Fibroblast of lung (primary cell): ENCODE data around the gene RSF1. TPM values are rescaled to one million over a fixed set of nuclear protein-coding genes. Genes with fewer than 3 reads are reported as not detected.
A peak's percentile ranks its signal among the peaks of the same experiment; 100 is the strongest.

Experiments used
- DNase-seq, 2 donors: peaks; one replicate each; pipeline versions ENCODE4 v3.0.0 to v3.0.0-alpha.2; 2010; ENCODE audit warnings: low read depth in 2 of 2
- H2AFZ ChIP-seq: 2 replicates; pipeline ENCODE4 v1.5.1; 2012; ENCODE audit warnings: low read length, control low read depth, inconsistent platforms
- H3K27ac ChIP-seq: 2 replicates; pipeline ENCODE4 v1.5.1; 2011; ENCODE audit warnings: low read length, control low read depth; ENCODE audit not compliant: insufficient read depth
- H3K27me3 ChIP-seq: 2 replicates; pipeline ENCODE4 v1.5.1; 2011; ENCODE audit warnings: mild to moderate bottlenecking, low read length; ENCODE audit not compliant: control insufficient read depth, insufficient read depth
- H3K36me3 ChIP-seq: 2 replicates; pipeline ENCODE4 v1.5.1; 2011; ENCODE audit warnings: low read length; ENCODE audit not compliant: control insufficient read depth, insufficient read depth
- H3K4me1 ChIP-seq: 2 replicates; pipeline ENCODE4 v1.5.1; 2011; ENCODE audit warnings: low read length; ENCODE audit not compliant: control insufficient read depth, insufficient read depth; ENCODE audit errors: extremely low read depth
- H3K4me2 ChIP-seq: 2 replicates; pipeline ENCODE4 v1.5.1; 2011; ENCODE audit warnings: low read length, control low read depth; ENCODE audit not compliant: insufficient read depth; ENCODE audit errors: extremely low read depth
- H3K4me3 ChIP-seq, 4 experiments: fragments of 200-600 bp in 1 of 4; sonication (generic) in 1 of 4; replicated peaks in 1 of 4; 2 replicates each; pipeline ENCODE4 v1.5.1; 2011 to 2016; ENCODE audit warnings: low read length in 4 of 4, low read depth in 3 of 4, mild to moderate bottlenecking in 3 of 4, control low read depth in 2 of 4, inconsistent platforms in 1 of 4, mixed read lengths in 1 of 4; ENCODE audit not compliant: insufficient read depth in 1 of 4; ENCODE audit errors: control extremely low read depth in 1 of 4
- H3K79me2 ChIP-seq: 2 replicates; pipeline ENCODE4 v1.5.1; 2012; ENCODE audit warnings: mild to moderate bottlenecking, low read length, inconsistent platforms; ENCODE audit not compliant: control insufficient read depth, insufficient read depth
- H3K9ac ChIP-seq: 2 replicates; pipeline ENCODE4 v1.5.1; 2011; ENCODE audit warnings: mild to moderate bottlenecking, low read length, control low read depth; ENCODE audit not compliant: insufficient read depth
- H3K9me3 ChIP-seq: 2 replicates; pipeline ENCODE4 v1.5.1; 2012; ENCODE audit warnings: low read depth, low read length; ENCODE audit not compliant: control insufficient read depth, insufficient read depth
- H4K20me1 ChIP-seq: 2 replicates; pipeline ENCODE4 v1.5.1; 2011; ENCODE audit warnings: low read length; ENCODE audit not compliant: control insufficient read depth, insufficient read depth; ENCODE audit errors: extremely low read depth
- CTCF ChIP-seq, 2 donors: IDR thresholded peaks in 1 of 2; conservative IDR thresholded peaks in 1 of 2; 1 replicate in 1 of 2; 2 replicates in 1 of 2; pipeline ENCODE4 v1.5.1; 2011 to 2012; ENCODE audit warnings: low read length in 2 of 2, control low read depth in 1 of 2, inconsistent platforms in 1 of 2, low read depth in 1 of 2, mild to moderate bottlenecking in 1 of 2
- EZH2 ChIP-seq: IDR thresholded peaks from 2 replicates; pipeline ENCODE4 v1.5.1; 2012; ENCODE audit warnings: low read length, control low read depth, mild to moderate bottlenecking; ENCODE audit errors: missing control alignments
- polyA plus RNA-seq, 2 donors: library from polyadenylated mRNA; depleted of rRNA in 1 of 2; stranded (reverse) in 1 of 2; unstranded in 1 of 2; fragments of >200 nt; gene quantifications; 2 replicates each; pipeline ENCODE4 v1.2.1, GENCODE V29; 2011 to 2012; ENCODE audit warnings: missing spikeins in 1 of 2
- total RNA-seq: library from RNA; depleted of rRNA; stranded (reverse); fragments of >200 nt; gene quantifications from 2 replicates; pipeline ENCODE4 v1.2.1, GENCODE V29; 2014

RSF1 gene
- total and polyA plus RNA-seq, 2 donors (not counting 1 experiment from before 2014, with no cell fraction given) = 27.5 to 38.1 TPM

- Histone ChIP-seq H3K36me3 (no peaks in the 10 kb centered on the region), H3K4me2 (no peak overlapping the region), H2AFZ (no peak overlapping the region), H3K79me2 (peaks cover 25% of the 10 kb centered on the region), H3K9ac (no peak overlapping the region), H3K4me3 (no peak overlapping the region), H3K27me3 (no peaks in the 10 kb centered on the region), H3K9me3 (no peaks in the 10 kb centered on the region), H4K20me1 (peaks cover 6% of the 10 kb centered on the region), H3K4me1 (no peaks in the 10 kb centered on the region), H3K27ac (no peak overlapping the region)
- TF ChIP-seq EZH2 = no peak
- no peak for TF ChIP-seq CTCF (conservative IDR thresholded peaks at IDR 0.05 in 1 of 2, IDR thresholded peaks at IDR 0.05 in 1 of 2; ENCODE audit: low read depth in 1 of 2, low read length in 2 of 2)
- no peak for DNase-seq
Observed at GRCh38 chr11:77778549-77778948, 42.0 kb downstream of the RSF1 start.

DNA sequence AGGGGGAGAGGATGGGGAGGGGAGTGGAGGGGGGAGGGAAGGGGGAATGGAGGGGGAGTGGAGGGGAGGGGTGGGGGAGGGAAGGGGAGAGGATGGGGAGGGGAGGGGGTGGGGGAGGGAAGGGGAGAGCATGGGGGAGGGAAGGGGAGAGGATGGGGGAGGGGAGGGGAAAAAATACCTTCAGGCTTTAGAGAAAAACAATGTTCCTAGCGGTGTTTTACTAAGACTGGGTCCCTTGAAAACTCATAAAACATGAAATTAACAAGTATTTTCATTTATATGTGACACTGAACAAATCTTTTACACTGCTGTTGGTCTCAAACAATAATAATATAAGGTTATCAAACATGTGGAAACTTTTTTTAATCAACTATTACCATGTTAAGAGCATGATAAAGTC, 42.4 kb downstream of the RSF1 start:
- DNase-seq = no peak
- H2AFZ ChIP-seq = no peak overlapping the region
- no peaks in the 10 kb centered on the region for H3K36me3 ChIP-seq
- H3K4me1 ChIP-seq = no peaks in the 10 kb centered on the region
- no peaks in the 10 kb centered on the region for H3K9me3 ChIP-seq
- H3K9ac ChIP-seq = no peak overlapping the region
- H4K20me1 ChIP-seq = peaks cover 6% of the 10 kb centered on the region
- H3K4me3 ChIP-seq = no peak overlapping the region
- H3K27me3 ChIP-seq = no peaks in the 10 kb centered on the region
- peaks cover 25% of the 10 kb centered on the region for H3K79me2 ChIP-seq
- TF ChIP-seq CTCF (conservative IDR thresholded peaks at IDR 0.05 in 1 of 2, IDR thresholded peaks at IDR 0.05 in 1 of 2; ENCODE audit: low read depth in 1 of 2, low read length in 2 of 2) (no peak), EZH2 (no peak)
- no peak overlapping the region for H3K27ac ChIP-seq
- H3K4me2 ChIP-seq = no peak overlapping the region

DNA sequence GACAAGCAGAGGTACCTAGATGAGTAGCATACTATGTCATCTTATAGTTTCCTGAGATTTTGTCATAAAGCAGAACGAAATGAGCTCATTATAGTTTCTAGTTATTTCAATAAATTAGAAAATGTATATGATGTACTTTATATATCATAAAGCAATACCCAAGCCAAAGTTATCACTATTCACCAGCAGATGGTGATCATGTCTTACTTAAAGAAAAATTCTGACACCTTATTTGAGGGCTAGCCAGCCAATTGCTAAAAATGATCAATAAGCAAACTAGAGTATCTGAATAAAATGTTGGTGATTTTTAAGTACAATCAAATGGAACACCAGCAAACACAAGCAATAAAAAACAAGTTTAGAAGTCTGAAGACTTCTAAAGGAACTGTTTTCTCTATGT, 44.1 kb downstream of the RSF1 start:
- no peaks in the 10 kb centered on the region for H3K4me1 ChIP-seq
- H3K27me3 ChIP-seq = no peaks in the 10 kb centered on the region
- H3K9me3 ChIP-seq = no peaks in the 10 kb centered on the region
- H3K9ac ChIP-seq = no peak overlapping the region
- H2AFZ ChIP-seq = no peak overlapping the region
- H3K36me3 ChIP-seq = no peaks in the 10 kb centered on the region
- peaks cover 28% of the 10 kb centered on the region for H3K79me2 ChIP-seq
- DNase-seq = peak in 1 of 2 donors; percentile 39
- no peak overlapping the region for H3K4me3 ChIP-seq
- TF ChIP-seq EZH2 = no peak
- TF ChIP-seq CTCF (conservative IDR thresholded peaks at IDR 0.05 in 1 of 2, IDR thresholded peaks at IDR 0.05 in 1 of 2; ENCODE audit: low read depth in 1 of 2, low read length in 2 of 2) = peak in 1 of 2 donors; percentile 24
- peaks cover 6% of the 10 kb centered on the region for H4K20me1 ChIP-seq
- H3K27ac ChIP-seq = no peak overlapping the region
- no peak overlapping the region for H3K4me2 ChIP-seq
